Stimulated activated CD4-positive, alpha-beta T cell treated with anti-CD3 and anti-CD28 coated beads, Interleukin-1b, Interleukin-23, amount 100 ng/mL, for 1 hour (primary cell): Measurements from ENCODE around the gene CCDC91.
"Not testable (repeated sequence)": the region's sequence is repeated elsewhere in the genome, so short reads cannot be mapped to it uniquely, and the experiment has no call there.

ENCODE experiments used
- DNase-seq, 2 donors: peaks; one replicate each; pipeline ENCODE4 v3.0.0-alpha.2; 2020; ENCODE audit warnings: low read depth in 2 of 2

The CCDC91 gene

GRCh38 chr12:28367326-28367725 is 177.1 kb downstream of the CCDC91 start:
- no peak for DNase-seq

- DNase-seq = no peak
Observed at GRCh38 chr12:28367993-28368392, 177.7 kb downstream of the CCDC91 start.

- DNase-seq = no peak
Observed at GRCh38 chr12:28369483-28369882, 179.2 kb downstream of the CCDC91 start.

GRCh38 chr12:28374556-28374955 is 184.3 kb downstream of the CCDC91 start:
- no peak for DNase-seq

- no peak for DNase-seq
Observed at GRCh38 chr12:28378736-28379135, 188.5 kb downstream of the CCDC91 start.

- DNase-seq = not testable (repeated sequence)
Observed at GRCh38 chr12:28379779-28380178, 189.5 kb downstream of the CCDC91 start.

GRCh38 chr12:28383368-28383767 is 193.1 kb downstream of the CCDC91 start:
- DNase-seq = no peak

GRCh38 chr12:28388879-28389278 is 198.6 kb downstream of the CCDC91 start:
- DNase-seq = no peak

- no peak for DNase-seq
Observed at GRCh38 chr12:28390206-28390605, 199.9 kb downstream of the CCDC91 start.

- DNase-seq = no peak
Observed at GRCh38 chr12:28390761-28391385, 200.6 kb downstream of the CCDC91 start.

GRCh38 chr12:28409892-28410291 is 219.6 kb downstream of the CCDC91 start:
- DNase-seq = no peak

GRCh38 chr12:28413460-28414109 is 223.3 kb downstream of the CCDC91 start:
- DNase-seq = no peak

GRCh38 chr12:28415755-28416154 is 225.5 kb downstream of the CCDC91 start:
- no peak for DNase-seq

GRCh38 chr12:28421374-28421773 is 231.1 kb downstream of the CCDC91 start:
- DNase-seq = no peak

- no peak for DNase-seq
Observed at GRCh38 chr12:28424965-28425364, 234.7 kb downstream of the CCDC91 start.

GRCh38 chr12:28425526-28425925 is 235.3 kb downstream of the CCDC91 start:
- no peak for DNase-seq

- no peak for DNase-seq
Observed at GRCh38 chr12:28427046-28427445, 236.8 kb downstream of the CCDC91 start.

- no peak for DNase-seq
Observed at GRCh38 chr12:28440081-28440608, 249.9 kb downstream of the CCDC91 start.

GRCh38 chr12:28442101-28442500 is 251.8 kb downstream of the CCDC91 start:
- no peak for DNase-seq

- DNase-seq = no peak
Observed at GRCh38 chr12:28443337-28443736, 253.1 kb downstream of the CCDC91 start.

GRCh38 chr12:28446031-28446430 is 255.8 kb downstream of the CCDC91 start:
- DNase-seq = no peak

- no peak for DNase-seq
Observed at GRCh38 chr12:28453686-28454085, 263.4 kb downstream of the CCDC91 start.

GRCh38 chr12:28456934-28457710 is 266.9 kb downstream of the CCDC91 start:
- no peak for DNase-seq
